PC-3 (cell line): ENCODE measurements around the gene MSTN. TPM values are rescaled to one million over a fixed set of nuclear protein-coding genes. Genes with fewer than 3 reads are reported as not detected.

Experiments
- ATAC-seq: fragments of 200-7000 bp; cut with Tn5 transposase; 2 replicates; pipeline ENCODE4 v1.9.1; 2020; ENCODE audit warnings: mild to moderate bottlenecking, moderate library complexity
- BruUV-seq: library from RNA; stranded (reverse); fragments of 400-500 nt; replicated peaks from 2 replicates; lab custom pipeline; 2021; lab: Mats Ljungman, UMichigan
- CTCF ChIA-PET: fragments of 300-600 bp; sonication (Branson Sonifier 250); formaldehyde crosslinking; loops from one replicate; lab custom pipeline; 2022; ENCODE audit warnings: antibody characterized with exemption; lab: Charles Lee
- POLR2A ChIA-PET: fragments of 300-600 bp; sonication (Branson Sonifier 250); formaldehyde crosslinking; loops from one replicate; lab custom pipeline; 2022; ENCODE audit warnings: antibody characterized with exemption; ENCODE audit not compliant: unreplicated experiment; lab: Charles Lee
- DNase-seq: peaks from one replicate; pipeline ENCODE4 v3.0.0-alpha.2; 2015
- H2AFZ ChIP-seq: fragments of 300-600 bp; sonication (generic); 2 replicates; pipeline ENCODE4 v1.6.0; 2016; ENCODE audit warnings: antibody characterized with exemption, low read length
- H3F3A ChIP-seq: fragments of 300-600 bp; sonication (generic); one replicate; pipeline ENCODE4 v1.6.0; 2017; ENCODE audit warnings: antibody characterized with exemption, low read length, control low read depth, mild to moderate bottlenecking; ENCODE audit not compliant: unreplicated experiment
- H3K27ac ChIP-seq: fragments of 300-600 bp; sonication (generic); 2 replicates; pipeline ENCODE4 v1.5.1; 2016; ENCODE audit warnings: mild to moderate bottlenecking, low read length
- H3K27me3 ChIP-seq: fragments of 300-600 bp; sonication (generic); 2 replicates; pipeline ENCODE4 v1.6.1; 2016; ENCODE audit warnings: low read length, mixed read lengths
- H3K36me3 ChIP-seq: fragments of 300-600 bp; sonication (generic); 2 replicates; pipeline ENCODE4 v1.6.1; 2016; ENCODE audit warnings: low read depth, mixed run types, low read length, mixed read lengths
- H3K4me1 ChIP-seq: fragments of 300-600 bp; sonication (generic); 2 replicates; pipeline ENCODE4 v1.5.1; 2016; ENCODE audit warnings: low read length; ENCODE audit not compliant: insufficient read depth
- H3K4me2 ChIP-seq: fragments of 300-600 bp; sonication (generic); 2 replicates; pipeline ENCODE4 v1.6.0; 2016; ENCODE audit warnings: low read length
- H3K4me3 ChIP-seq: fragments of 300-600 bp; sonication (generic); 2 replicates; pipeline ENCODE4 v1.5.1; 2016; ENCODE audit warnings: mild to moderate bottlenecking, low read length, mixed read lengths
- H3K79me2 ChIP-seq: fragments of 300-600 bp; sonication (generic); 2 replicates; pipeline ENCODE4 v1.6.1; 2017; ENCODE audit warnings: low read length, mixed read lengths
- H3K9ac ChIP-seq: fragments of 300-600 bp; sonication (generic); 2 replicates; pipeline ENCODE4 v1.6.0; 2016; ENCODE audit warnings: mild to moderate bottlenecking, low read length
- H3K9me2 ChIP-seq: fragments of 300-600 bp; sonication (generic); replicated peaks from 2 replicates; pipeline ENCODE4 v1.6.1; 2016; ENCODE audit warnings: mixed run types, low read length, mixed read lengths
- H3K9me3 ChIP-seq: fragments of 300-600 bp; sonication (generic); 2 replicates; pipeline ENCODE4 v1.6.1; 2016; ENCODE audit warnings: low read length, mixed read lengths
- H4K20me1 ChIP-seq: fragments of 300-600 bp; sonication (generic); 2 replicates; pipeline ENCODE4 v1.6.1; 2016; ENCODE audit warnings: low read length, mixed read lengths
- EZH2 ChIP-seq: fragments of 300-600 bp; sonication (generic); IDR thresholded peaks from one replicate; pipeline ENCODE4 v1.6.1; 2017; ENCODE audit warnings: antibody characterized with exemption, mild to moderate bottlenecking, low read length; ENCODE audit not compliant: unreplicated experiment
- EZH2phosphoT487 ChIP-seq: fragments of 300-600 bp; sonication (generic); IDR thresholded peaks from 2 replicates; pipeline ENCODE4 v1.6.1; 2018; ENCODE audit warnings: mild to moderate bottlenecking, antibody characterized with exemption, low read length, borderline replicate concordance
- intact Hi-C: fragments of 100-400 bp; cut with micrococcal nuclease; formaldehyde crosslinking; loops from 2 replicates; pipeline ENCODE4 v1.9.0; 2023
- total RNA-seq: library from RNA; depleted of rRNA; stranded (reverse); fragments of >200 nt; gene quantifications from 2 replicates; pipeline ENCODE4 v1.2.3, GENCODE V29; 2014
- TF ChIP-seq, protein P1 (sequence below): fragments of 300-600 bp; sonication (generic); conservative IDR thresholded peaks from 2 replicates; pipeline ENCODE4 v1.5.1; 2017; ENCODE audit warnings: antibody characterized with exemption, low read depth, mild to moderate bottlenecking, low read length

Gene MSTN
- total RNA-seq, 1 experiment from 2014 or later = not detected

DNA sequence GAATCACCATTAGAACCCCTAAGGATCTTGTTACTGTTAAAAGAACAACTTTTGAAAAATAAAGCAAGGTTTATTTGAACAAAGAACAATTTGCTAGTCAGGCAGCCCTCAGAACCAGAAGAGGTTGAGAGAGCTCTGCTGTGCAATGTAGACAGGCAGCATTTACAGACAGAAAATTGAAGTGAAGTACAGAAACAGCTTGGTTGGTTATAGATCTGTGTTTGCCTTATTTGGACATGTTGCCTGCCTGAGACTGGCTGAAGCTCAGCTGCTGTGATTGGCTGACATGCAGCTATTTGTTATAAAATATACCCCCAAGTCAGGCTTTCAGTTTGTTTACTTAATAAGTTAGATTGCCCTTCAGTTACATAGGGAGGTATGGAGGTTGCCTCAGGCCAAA lies 12.5 kb downstream of the MSTN start:
- POLR2A ChIA-PET = no interaction called here
- no peak overlapping the region for H3K27ac ChIP-seq
- no peak for TF ChIP-seq EZH2phosphoT487
- TF ChIP-seq EZH2 = no peak
- TF ChIP-seq, protein P1, sequence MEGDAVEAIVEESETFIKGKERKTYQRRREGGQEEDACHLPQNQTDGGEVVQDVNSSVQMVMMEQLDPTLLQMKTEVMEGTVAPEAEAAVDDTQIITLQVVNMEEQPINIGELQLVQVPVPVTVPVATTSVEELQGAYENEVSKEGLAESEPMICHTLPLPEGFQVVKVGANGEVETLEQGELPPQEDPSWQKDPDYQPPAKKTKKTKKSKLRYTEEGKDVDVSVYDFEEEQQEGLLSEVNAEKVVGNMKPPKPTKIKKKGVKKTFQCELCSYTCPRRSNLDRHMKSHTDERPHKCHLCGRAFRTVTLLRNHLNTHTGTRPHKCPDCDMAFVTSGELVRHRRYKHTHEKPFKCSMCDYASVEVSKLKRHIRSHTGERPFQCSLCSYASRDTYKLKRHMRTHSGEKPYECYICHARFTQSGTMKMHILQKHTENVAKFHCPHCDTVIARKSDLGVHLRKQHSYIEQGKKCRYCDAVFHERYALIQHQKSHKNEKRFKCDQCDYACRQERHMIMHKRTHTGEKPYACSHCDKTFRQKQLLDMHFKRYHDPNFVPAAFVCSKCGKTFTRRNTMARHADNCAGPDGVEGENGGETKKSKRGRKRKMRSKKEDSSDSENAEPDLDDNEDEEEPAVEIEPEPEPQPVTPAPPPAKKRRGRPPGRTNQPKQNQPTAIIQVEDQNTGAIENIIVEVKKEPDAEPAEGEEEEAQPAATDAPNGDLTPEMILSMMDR = no peak
- peaks cover 8% of the 10 kb centered on the region; the same call in 1 of the 2 replicates for H3K27me3 ChIP-seq
- BruUV-seq = no TSS peak
- H3K4me1 ChIP-seq = no peaks in the 10 kb centered on the region
- H3K9ac ChIP-seq = no peak overlapping the region
- intact Hi-C loops = no loop called here
- no peak for ATAC-seq
- H3K4me2 ChIP-seq = no peak overlapping the region
- no peaks in the 10 kb centered on the region for H3K79me2 ChIP-seq
- no peaks in the 10 kb centered on the region for H3K9me3 ChIP-seq
- no peak overlapping the region for H3K4me3 ChIP-seq
- H3F3A ChIP-seq = no peaks in the 10 kb centered on the region
- CTCF ChIA-PET = no interaction called here
- no peaks in the 10 kb centered on the region for H4K20me1 ChIP-seq
- no peak overlapping the region for H2AFZ ChIP-seq
- no peaks in the 10 kb centered on the region for H3K36me3 ChIP-seq
- no peaks in the 10 kb centered on the region for H3K9me2 ChIP-seq
- no peak for DNase-seq

- H3K9me3 ChIP-seq = no peaks in the 10 kb centered on the region
- peaks cover 8% of the 10 kb centered on the region; the same call in 1 of the 2 replicates for H3K27me3 ChIP-seq
- H3K9ac ChIP-seq = no peak overlapping the region
- CTCF ChIA-PET = no interaction called here
- H3K9me2 ChIP-seq = no peaks in the 10 kb centered on the region
- H3K4me2 ChIP-seq = no peak overlapping the region
- H3F3A ChIP-seq = no peaks in the 10 kb centered on the region
- no peak for ATAC-seq
- H3K4me3 ChIP-seq = no peak overlapping the region
- no peaks in the 10 kb centered on the region for H3K4me1 ChIP-seq
- POLR2A ChIA-PET = no interaction called here
- no peaks in the 10 kb centered on the region for H4K20me1 ChIP-seq
- TF ChIP-seq, protein P1 = no peak
- TF ChIP-seq EZH2phosphoT487 (no peak), EZH2 (no peak)
- no peak for DNase-seq
- H3K27ac ChIP-seq = no peak overlapping the region
- H3K79me2 ChIP-seq = no peaks in the 10 kb centered on the region
- no peaks in the 10 kb centered on the region for H3K36me3 ChIP-seq
- BruUV-seq = no TSS peak
- H2AFZ ChIP-seq = no peak overlapping the region
- intact Hi-C loops = no loop called here
Observed at GRCh38 chr2:190044866-190045265, 17.7 kb downstream of the MSTN start.

DNA sequence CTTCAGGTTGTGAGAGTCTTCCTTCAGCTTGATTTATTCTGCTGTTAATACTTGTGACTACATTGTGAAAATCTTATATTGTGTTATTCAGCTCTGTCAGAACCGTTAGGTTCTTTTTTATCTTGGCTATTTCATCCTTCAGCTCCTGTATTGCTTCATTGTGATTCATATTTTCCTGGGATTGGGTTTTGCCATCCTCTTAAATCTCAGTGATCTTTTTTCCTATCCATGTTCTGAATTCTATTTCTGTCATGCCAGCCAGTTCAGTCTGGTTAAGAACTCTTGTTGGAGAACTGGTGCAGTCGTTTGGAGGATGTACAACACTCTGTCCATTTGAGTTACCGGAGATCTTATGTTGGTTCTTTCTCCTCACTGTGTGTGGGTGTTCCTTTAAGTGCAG lies 19.1 kb downstream of the MSTN start:
- Histone ChIP-seq H3K9me2 (no peaks in the 10 kb centered on the region), H3F3A (no peaks in the 10 kb centered on the region), H4K20me1 (no peaks in the 10 kb centered on the region), H3K27me3 (peaks cover 8% of the 10 kb centered on the region; the same call in 1 of the 2 replicates), H3K4me1 (no peaks in the 10 kb centered on the region), H2AFZ (no peak overlapping the region), H3K9me3 (no peaks in the 10 kb centered on the region), H3K27ac (no peak overlapping the region), H3K4me2 (no peak overlapping the region), H3K79me2 (no peaks in the 10 kb centered on the region), H3K4me3 (no peak overlapping the region), H3K9ac (no peak overlapping the region), H3K36me3 (no peaks in the 10 kb centered on the region)
- ChIA-PET POLR2A (no interaction called here), CTCF (no interaction called here)
- DNase-seq = no peak
- ATAC-seq = no peak
- intact Hi-C loops = no loop called here
- TF ChIP-seq EZH2phosphoT487 (no peak), EZH2 (no peak)
- TF ChIP-seq, protein P1 = no peak
- BruUV-seq = no TSS peak
